Stimulated activated CD8-positive, alpha-beta memory T cell treated with anti-CD3 and anti-CD28 coated beads, Interleukin-12 subunit alpha, Interleukin-12 subunit beta, amount 100 ng/mL, for 24 hours (primary cell): ENCODE results near the gene SMR3B.

ENCODE experiments used
- DNase-seq: peaks from one replicate; pipeline ENCODE4 v3.0.0-alpha.2; 2020; ENCODE audit errors: extremely low read depth

SMR3B gene

GRCh38 chr4:70382691-70383181, at the start of gene SMR3B:
Gene SMR3B (plus strand): TSS chr4:70383131. CDS start chr4:70384511, 1,380 bp downstream.
- DNase-seq = no peak

- no peak for DNase-seq
Measured at GRCh38 chr4:70334681-70335080, 48.2 kb upstream of the SMR3B start, which contains the start of gene CABS1. Gene CABS1 (plus strand): TSS chr4:70334981. CDS start chr4:70335040, 59 bp downstream.

DNA sequence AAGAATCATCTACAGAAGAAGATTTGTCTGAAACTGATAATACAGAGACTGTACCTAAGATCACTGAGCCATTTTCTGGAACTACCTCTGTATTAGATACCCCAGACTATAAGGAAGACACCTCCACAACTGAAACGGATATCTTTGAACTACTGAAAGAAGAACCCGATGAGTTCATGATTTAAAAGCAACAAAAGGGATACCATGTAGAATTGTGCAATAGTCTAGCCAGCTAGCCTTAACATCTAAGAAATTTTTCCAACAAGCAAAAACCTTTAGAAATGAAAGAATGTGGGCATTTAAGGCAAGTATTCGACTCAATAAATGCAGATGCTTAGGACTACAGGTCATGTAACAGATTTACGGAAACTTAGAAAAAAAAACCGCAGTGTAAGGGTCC, 46.9 kb upstream of the SMR3B start:
- no peak for DNase-seq

- DNase-seq = no peak
Measured at GRCh38 chr4:70337886-70338420, 45.0 kb upstream of the SMR3B start.

GRCh38 chr4:70356185-70356584, 26.7 kb upstream of the SMR3B start:
- DNase-seq = no peak

- DNase-seq = no peak
Measured at GRCh38 chr4:70359115-70359661, 23.7 kb upstream of the SMR3B start.

DNA sequence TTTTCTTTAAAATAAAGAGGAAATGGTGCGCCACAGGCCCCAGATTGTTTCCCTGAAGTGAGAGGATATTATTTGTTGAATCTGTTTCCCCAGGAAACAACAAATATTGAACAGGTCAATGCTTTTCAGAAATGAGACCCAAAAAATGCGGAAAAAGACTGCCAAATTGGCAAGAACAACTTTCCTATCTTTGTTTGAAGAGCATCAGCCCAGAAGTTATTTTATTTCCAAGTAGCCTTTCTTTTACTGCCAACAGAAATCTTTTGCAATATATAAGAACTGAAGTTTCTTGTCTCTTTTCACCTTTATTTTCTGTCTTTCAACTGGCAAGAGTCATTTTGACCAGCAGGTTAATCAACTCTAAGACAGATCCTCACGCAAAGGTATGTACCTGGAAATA, 22.5 kb upstream of the SMR3B start, which contains the start of gene SMR3A:
Gene SMR3A, plus strand, starts transcription at position 301 of the 400 bp plus-strand sequence. CDS start 1,356 bp downstream, outside the sequence.
- DNase-seq = no peak

DNA sequence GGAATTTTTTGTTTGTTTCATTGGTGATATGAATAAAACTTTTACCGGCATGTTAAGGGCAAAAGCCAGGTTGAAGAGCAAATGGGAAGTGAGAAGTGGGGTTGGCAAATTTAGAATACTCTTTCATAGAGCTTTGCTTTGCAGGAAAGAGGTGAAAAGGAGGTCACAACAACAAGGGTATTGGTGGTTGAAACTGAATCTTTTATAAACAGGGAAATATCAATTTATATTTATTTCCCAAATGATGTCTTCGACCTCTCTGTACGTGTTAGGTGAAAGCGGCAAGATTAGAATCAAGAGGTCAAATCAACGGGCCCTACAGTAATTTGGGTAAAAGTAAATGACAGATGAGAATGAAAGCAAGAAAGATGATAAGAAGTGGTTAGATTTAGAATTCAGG, 18.9 kb upstream of the SMR3B start:
- DNase-seq = no peak

DNA sequence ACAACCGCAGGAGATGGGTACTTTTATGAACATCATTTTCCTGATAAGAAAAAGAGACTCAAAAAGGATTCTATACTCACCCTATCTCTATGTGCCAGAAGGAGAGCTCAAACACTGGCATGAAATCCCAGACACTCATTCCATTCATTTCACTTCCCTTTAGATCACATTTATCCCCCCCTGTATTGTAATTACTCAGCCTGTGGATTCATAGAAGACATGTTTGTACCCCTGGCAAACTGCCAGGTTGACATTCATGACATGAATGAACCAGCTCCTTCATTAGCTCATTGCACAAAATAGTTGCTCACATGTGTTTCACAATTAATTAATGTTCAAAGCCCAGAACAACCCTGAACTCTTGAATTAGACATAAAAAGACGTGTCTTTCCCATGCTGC, 17.5 kb upstream of the SMR3B start:
- no peak for DNase-seq

DNA sequence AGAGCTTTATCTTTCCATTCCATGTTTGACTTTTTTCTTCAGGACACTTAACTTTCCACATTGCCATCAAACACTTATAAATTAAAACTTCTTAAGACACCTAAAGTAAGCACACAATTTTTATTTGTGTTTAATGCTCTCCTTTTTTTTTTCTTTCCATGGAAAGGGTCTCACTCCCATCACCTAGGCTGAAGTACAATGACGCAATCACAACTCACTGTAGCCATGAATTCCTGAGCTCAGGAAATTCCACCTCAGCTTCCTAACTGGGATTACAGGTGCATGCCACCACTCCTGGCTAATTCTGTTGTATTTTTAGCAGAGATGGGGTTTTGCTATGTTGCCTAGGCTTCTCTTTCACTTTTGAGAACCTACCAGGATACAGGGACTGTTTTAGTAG, 15.1 kb upstream of the SMR3B start:
- no peak for DNase-seq

GRCh38 chr4:70371987-70372386, 10.9 kb upstream of the SMR3B start:
- DNase-seq = no peak

DNA sequence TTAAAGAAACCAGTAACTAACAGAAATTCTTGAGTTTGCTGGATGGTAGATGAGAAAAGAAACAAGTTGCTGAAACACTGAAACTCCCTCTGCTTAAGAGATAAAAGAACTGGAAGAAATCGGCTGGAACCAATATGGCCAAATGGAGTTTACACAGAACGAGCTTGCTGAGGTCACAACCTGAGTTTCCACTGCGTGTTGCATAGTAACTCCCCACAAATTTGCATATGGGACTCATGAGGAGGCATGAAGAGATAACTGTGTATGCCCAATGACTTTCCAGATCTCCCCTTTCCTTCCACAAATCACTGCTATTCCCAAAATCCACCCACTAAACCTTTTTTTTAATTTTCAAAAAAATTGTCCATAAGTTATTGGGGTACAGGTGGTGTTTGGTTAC, 10.2 kb upstream of the SMR3B start:
- DNase-seq = no peak

DNA sequence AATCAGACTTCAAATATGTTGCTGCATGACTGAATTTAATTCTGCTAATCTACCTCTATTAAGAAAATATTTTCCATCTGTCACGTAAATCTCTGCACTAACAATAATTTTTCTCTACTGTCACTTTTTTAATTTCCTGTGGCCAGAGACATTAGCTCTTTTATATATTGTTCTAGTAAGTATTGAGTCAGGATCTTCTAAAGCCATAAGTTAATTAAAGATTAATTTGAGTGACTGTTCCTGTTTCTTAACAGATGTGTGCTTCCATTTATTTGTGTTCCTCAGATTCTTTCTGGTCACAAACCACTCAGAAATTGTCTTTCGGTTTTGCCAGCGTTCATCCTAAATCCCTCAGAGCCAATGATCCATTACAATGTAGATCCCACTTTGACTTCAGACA, 2.4 kb upstream of the SMR3B start:
- no peak for DNase-seq

DNA sequence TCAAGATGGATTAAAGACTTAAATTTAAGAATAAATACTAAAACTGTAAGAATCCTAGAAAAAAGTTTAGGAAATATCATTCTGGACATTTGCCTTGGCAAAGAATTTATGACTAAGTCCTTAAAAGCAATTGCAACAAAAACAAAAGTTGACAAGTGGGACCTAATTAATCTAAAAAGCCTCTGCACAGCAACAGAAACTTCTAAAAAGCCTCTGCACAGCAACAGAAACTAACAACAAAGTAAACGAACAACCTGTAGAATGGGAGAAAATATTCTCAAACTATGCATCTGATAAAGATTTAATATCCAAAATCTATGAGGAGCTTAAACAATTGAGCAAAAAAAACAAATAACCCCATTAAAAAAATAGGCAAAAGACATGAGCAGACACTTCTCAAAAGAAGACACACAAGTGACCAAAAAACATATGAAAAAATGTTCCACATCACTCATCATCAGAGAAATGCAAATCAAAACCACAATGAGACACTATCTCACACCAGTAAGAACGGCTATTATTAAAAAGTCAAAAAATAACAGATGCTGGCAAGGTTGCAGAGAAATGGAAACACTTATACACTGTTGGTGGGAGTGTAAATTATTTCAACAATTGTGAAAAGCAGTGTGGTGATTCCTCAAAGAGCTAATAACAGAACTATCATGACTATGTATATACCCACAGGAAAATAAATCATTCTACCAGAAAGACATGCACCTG, 9.3 kb downstream of the SMR3B start:
- DNase-seq = no peak

GRCh38 chr4:70397580-70397979, 14.6 kb downstream of the SMR3B start, which contains the start of gene OPRPN:
Gene OPRPN (plus strand): TSS chr4:70397940. CDS start chr4:70399286, 1,346 bp downstream.
- no peak for DNase-seq

DNA sequence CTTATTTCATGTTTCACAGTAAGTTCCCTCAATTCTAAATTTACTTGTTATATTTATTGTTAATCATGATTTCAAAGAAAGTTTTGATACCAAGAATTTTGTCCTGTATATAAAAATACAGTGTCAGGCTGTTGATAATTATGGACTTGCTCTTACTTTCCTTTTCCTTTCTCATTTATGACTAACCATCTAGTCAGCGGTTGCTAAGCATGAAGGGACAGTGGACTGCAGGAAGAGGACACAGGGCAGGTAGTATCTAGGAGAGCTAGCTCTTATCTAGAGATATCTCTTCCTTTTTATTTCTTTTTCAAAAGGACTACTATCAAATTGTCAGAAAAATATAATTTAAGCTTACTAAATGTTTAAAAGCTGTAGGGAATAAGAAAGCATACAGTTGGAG, 16.4 kb downstream of the SMR3B start:
- no peak for DNase-seq

DNA sequence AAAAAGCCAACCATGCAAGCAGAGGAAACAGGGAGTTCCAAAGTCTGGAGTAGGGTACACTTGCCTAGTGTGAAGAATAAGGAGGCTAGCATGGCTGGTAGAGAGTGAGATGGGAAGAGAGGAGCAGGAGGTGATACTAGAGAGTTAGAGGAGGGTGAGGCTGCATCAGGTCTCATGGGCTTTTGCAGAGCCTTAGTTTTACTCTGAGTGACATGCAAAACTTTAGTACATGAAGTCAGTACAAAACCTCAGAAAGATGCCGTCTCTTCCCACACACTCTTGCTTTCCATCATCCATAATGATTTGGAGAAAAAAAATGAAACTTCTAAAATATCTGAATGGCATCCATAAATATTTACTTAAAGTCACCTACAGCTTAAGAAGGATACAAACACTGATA, 19.8 kb downstream of the SMR3B start:
- DNase-seq = no peak

- DNase-seq = no peak
Measured at GRCh38 chr4:70405765-70406164, 22.8 kb downstream of the SMR3B start.

- no peak for DNase-seq
Measured at GRCh38 chr4:70425306-70425705, 42.4 kb downstream of the SMR3B start.

DNA sequence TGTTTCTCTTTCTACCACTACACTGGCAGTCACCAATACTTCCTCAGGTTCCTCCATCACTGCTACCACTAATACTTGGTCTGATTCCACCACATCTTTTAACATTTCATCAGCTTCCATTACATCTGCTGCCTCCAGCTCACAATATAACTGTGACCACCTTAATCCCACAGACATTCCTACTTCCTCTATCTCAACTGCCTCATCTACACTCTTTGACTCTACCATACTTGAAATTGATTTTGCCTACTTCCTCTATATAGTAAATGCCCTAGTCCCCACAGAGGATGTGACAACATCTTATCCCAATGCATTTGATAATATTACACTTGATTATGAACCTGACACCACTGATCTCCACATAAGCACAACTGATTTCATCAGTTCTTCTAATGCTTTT, 43.9 kb downstream of the SMR3B start:
- DNase-seq = no peak

DNA sequence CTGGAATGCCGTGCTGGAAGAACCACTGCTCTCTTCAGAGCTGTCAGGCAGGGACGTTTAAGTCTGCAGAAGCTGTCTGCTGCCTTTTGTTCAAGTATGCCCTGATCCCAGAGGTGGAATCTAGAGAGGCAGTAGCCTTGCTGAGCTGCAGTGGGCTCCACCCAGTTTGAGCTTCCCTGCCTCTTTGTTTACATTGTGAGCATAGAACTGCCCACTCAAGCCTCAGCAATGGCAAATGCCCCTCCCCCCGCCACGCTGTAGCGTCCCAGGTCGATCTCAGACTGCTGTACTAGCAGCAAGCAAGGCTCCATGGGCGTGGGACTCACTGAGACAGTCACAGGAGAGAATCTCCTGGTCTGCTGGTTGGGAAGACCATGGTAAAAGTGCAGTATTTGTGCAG, 54.3 kb downstream of the SMR3B start:
- no peak for DNase-seq
